ENCODE results near the gene ADM2. TPM values are rescaled to one million over a fixed set of nuclear protein-coding genes. Genes with fewer than 3 reads are reported as not detected.
A peak's percentile ranks its signal among the peaks of the same experiment; 100 is the strongest.

Gene ADM2
- total and polyA plus RNA-seq, 9 donors = 0.01 to 2.6 (median 0.15) TPM; not detected in 3

DNA sequence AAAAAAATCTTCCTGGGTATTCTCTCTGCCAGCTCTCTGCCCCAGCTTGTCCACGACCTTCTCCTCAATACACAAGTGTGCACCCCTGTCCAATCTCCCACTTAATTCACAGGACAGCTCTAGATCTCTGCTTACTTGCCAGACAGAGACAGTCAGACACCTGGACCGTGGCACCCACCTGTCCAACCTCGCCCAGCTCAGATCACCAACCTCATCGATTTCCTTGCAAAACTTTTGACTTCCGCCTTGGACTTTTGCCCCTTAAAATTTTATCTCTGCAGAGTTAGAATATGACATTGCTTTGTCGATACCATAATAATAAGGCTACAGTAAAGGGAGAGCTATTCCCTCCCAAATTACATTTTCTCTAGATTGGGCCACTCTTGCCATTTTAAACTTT is 15.8 kb downstream of the ADM2 start:
- H3K4me3 ChIP-seq = no peak overlapping the region
- no peaks in the 10 kb centered on the region for H3K9me3 ChIP-seq
- DNase-seq = no peak
- H3K27ac ChIP-seq = no peak overlapping the region
- intact Hi-C loops (cut with DNase I) = no loop called here
- no peaks in the 10 kb centered on the region for H3K4me1 ChIP-seq (ENCODE audit: insufficient read depth)
- no peaks in the 10 kb centered on the region for H3K36me3 ChIP-seq
- 84 to 87% (median 84%) methylated on average over 6 of the region's 6 CpGs for WGBS, 3 donors
- H3K27me3 ChIP-seq = no peaks in the 10 kb centered on the region
- TF ChIP-seq, protein P1, sequence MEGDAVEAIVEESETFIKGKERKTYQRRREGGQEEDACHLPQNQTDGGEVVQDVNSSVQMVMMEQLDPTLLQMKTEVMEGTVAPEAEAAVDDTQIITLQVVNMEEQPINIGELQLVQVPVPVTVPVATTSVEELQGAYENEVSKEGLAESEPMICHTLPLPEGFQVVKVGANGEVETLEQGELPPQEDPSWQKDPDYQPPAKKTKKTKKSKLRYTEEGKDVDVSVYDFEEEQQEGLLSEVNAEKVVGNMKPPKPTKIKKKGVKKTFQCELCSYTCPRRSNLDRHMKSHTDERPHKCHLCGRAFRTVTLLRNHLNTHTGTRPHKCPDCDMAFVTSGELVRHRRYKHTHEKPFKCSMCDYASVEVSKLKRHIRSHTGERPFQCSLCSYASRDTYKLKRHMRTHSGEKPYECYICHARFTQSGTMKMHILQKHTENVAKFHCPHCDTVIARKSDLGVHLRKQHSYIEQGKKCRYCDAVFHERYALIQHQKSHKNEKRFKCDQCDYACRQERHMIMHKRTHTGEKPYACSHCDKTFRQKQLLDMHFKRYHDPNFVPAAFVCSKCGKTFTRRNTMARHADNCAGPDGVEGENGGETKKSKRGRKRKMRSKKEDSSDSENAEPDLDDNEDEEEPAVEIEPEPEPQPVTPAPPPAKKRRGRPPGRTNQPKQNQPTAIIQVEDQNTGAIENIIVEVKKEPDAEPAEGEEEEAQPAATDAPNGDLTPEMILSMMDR (IDR thresholded peaks at IDR 0.05) = no peak
- TF ChIP-seq EP300 (IDR thresholded peaks at IDR 0.05) (no peak), POLR2A (IDR thresholded peaks at IDR 0.05) (no peak)

- H3K36me3 ChIP-seq = no peaks in the 10 kb centered on the region
- TF ChIP-seq, protein P1 (IDR thresholded peaks at IDR 0.05) = peak in 1 of 3 donors; percentile 17
- no peak for TF ChIP-seq EP300 (IDR thresholded peaks at IDR 0.05)
- DNase-seq = peak in 2 of 5 donors; percentile 38 to 52
- no peak overlapping the region for H3K4me3 ChIP-seq
- no peaks in the 10 kb centered on the region for H3K9me3 ChIP-seq
- no peaks in the 10 kb centered on the region for H3K27me3 ChIP-seq
- WGBS, 3 donors = 1 to 13% (median 3%) methylated on average over 13 of the region's 13 CpGs
- intact Hi-C loops (cut with DNase I) = no loop called here
- no peaks in the 10 kb centered on the region for H3K4me1 ChIP-seq (ENCODE audit: insufficient read depth)
- no peak overlapping the region for H3K27ac ChIP-seq
Measured at GRCh38 chr22:50498322-50498890, 17.1 kb downstream of the ADM2 start.

- TF ChIP-seq EP300 (IDR thresholded peaks at IDR 0.05) = no peak
- Histone ChIP-seq H3K27ac (no peak overlapping the region), H3K4me1 (ENCODE audit: insufficient read depth) (no peaks in the 10 kb centered on the region), H3K36me3 (no peaks in the 10 kb centered on the region), H3K9me3 (no peaks in the 10 kb centered on the region), H3K27me3 (no peaks in the 10 kb centered on the region), H3K4me3 (no peak overlapping the region)
- 79 to 86% (median 85%) methylated on average over 12 of the region's 12 CpGs for WGBS, 3 donors
- intact Hi-C loops (cut with DNase I) = loop anchor here in 1 of 4 donors (10.0 kb wide), 1 partner anchor 256 kb away; the partner anchor contains the start of gene TUBGCP6
- no peak for DNase-seq
Measured at GRCh38 chr22:50500452-50500851, 19.1 kb downstream of the ADM2 start.

- Histone ChIP-seq H3K27me3 (no peaks in the 10 kb centered on the region), H3K4me3 (no peak overlapping the region), H3K4me1 (ENCODE audit: insufficient read depth) (peaks cover 12% of the 10 kb centered on the region), H3K9me3 (no peaks in the 10 kb centered on the region), H3K36me3 (no peaks in the 10 kb centered on the region), H3K27ac (no peak overlapping the region)
- TF ChIP-seq EP300 (IDR thresholded peaks at IDR 0.05) = no peak
- TF ChIP-seq, protein P1 (IDR thresholded peaks at IDR 0.05) = no peak
- 73 to 80% (median 80%) methylated on average over 6 of the region's 6 CpGs for WGBS, 3 donors
- intact Hi-C loops (cut with DNase I) = loop anchor here in 1 of 4 donors (10.0 kb wide), 1 partner anchor 257 kb away; the partner anchor contains the start of gene TUBGCP6
- DNase-seq = peak in 1 of 5 donors; percentile 21
Measured at GRCh38 chr22:50502096-50502495, 20.8 kb downstream of the ADM2 start.
